HCT116 (cell line): ENCODE results near the gene NPL. TPM values are rescaled to one million over a fixed set of nuclear protein-coding genes. Genes with fewer than 3 reads are reported as not detected.

Source experiments
- ATAC-seq: fragments of 200-7000 bp; cut with Tn5 transposase; 2 replicates; pipeline ENCODE4 v1.9.1; 2020; ENCODE audit warnings: mild to moderate bottlenecking, moderate library complexity
- BruUV-seq: library from RNA; stranded (reverse); fragments of 400-500 nt; replicated peaks from 2 replicates; lab custom pipeline; 2021; lab: Mats Ljungman, UMichigan
- CTCF ChIA-PET: fragments of 300-600 bp; sonication (Branson Sonifier 250); formaldehyde crosslinking; loops from one replicate; lab custom pipeline; 2021; ENCODE audit warnings: antibody characterized with exemption; lab: Charles Lee
- POLR2A ChIA-PET: fragments of 300-600, 350-600 bp; sonication (Branson Sonifier 250); formaldehyde crosslinking; loops from one replicate; lab custom pipeline; 2021; ENCODE audit warnings: antibody characterized with exemption; lab: Charles Lee
- RAD21 ChIA-PET, 2 experiments: fragments of 300-600 bp; sonication (Branson Sonifier 250); formaldehyde crosslinking; loops; one replicate each; lab custom pipeline; 2023; ENCODE audit warnings: low total read pairs in 2 of 2; ENCODE audit not compliant: uncharacterized antibody in 2 of 2, unreplicated experiment in 2 of 2, low non-redundant PET in 1 of 2; lab: Charles Lee
- DNase-seq: peaks from one replicate; pipeline ENCODE4 v3.0.0-alpha.2; 2010; ENCODE audit warnings: low read depth, low spot score
- H2AFZ ChIP-seq: fragments of 200-600 bp; shearing (Covaris generic), sonication (generic); 2 replicates; pipeline ENCODE4 v1.6.1; 2017; ENCODE audit warnings: low read depth, mixed run types, mixed read lengths, antibody characterized with exemption, low read length; ENCODE audit not compliant: poor library complexity, severe bottlenecking
- H3K27ac ChIP-seq: 2 replicates; pipeline ENCODE4 v1.5.1; 2012; ENCODE audit warnings: low read depth, low read length
- H3K27me3 ChIP-seq: fragments of 200-600 bp; sonication (generic); 2 replicates; pipeline ENCODE4 v1.6.1; 2016; ENCODE audit warnings: mixed run types, low read length, mixed read lengths; ENCODE audit not compliant: insufficient read depth
- H3K36me3 ChIP-seq, 2 experiments: fragments of 200-500 bp in 1 of 2; fragments of 200-600 bp in 1 of 2; sonication (Bioruptor generic) in 1 of 2; sonication (generic) in 1 of 2; 2 replicates each; pipeline versions ENCODE4 v1.5.1 to v1.6.1; 2014 to 2016; ENCODE audit warnings: low read length in 2 of 2, inconsistent platforms in 1 of 2, mixed read lengths in 1 of 2, mixed run types in 1 of 2; ENCODE audit not compliant: insufficient read depth in 2 of 2, control insufficient read depth in 1 of 2
- H3K4me1 ChIP-seq, 2 experiments: fragments of 200-600 bp in 1 of 2; sonication (generic) in 1 of 2; 2 replicates each; pipeline versions ENCODE4 v1.5.1 to v1.6.1; 2012 to 2017; ENCODE audit warnings: low read length in 2 of 2, inconsistent platforms in 1 of 2, mild to moderate bottlenecking in 1 of 2, mixed read lengths in 1 of 2, mixed run types in 1 of 2, moderate library complexity in 1 of 2; ENCODE audit not compliant: insufficient read depth in 2 of 2, control insufficient read depth in 1 of 2
- H3K4me2 ChIP-seq: fragments of 200-600 bp; sonication (generic); 2 replicates; pipeline ENCODE4 v1.6.1; 2017; ENCODE audit warnings: mixed run types, low read length, mixed read lengths
- H3K4me3 ChIP-seq, 2 experiments: fragments of 200-600 bp in 1 of 2; sonication (generic) in 1 of 2; replicated peaks in 1 of 2; 2 replicates each; pipeline ENCODE4 v1.5.1; 2011 to 2016; ENCODE audit warnings: low read length in 2 of 2, control low read depth in 1 of 2, low read depth in 1 of 2, mild to moderate bottlenecking in 1 of 2, mixed read lengths in 1 of 2, mixed run types in 1 of 2
- H3K79me2 ChIP-seq: fragments of 200-600 bp; sonication (generic); 2 replicates; pipeline ENCODE4 v1.6.1; 2017; ENCODE audit warnings: mild to moderate bottlenecking, mixed run types, low read length, moderate library complexity, mixed read lengths; ENCODE audit not compliant: insufficient read depth
- H3K9ac ChIP-seq: fragments of 200-600 bp; sonication (generic); 2 replicates; pipeline ENCODE4 v1.6.1; 2016; ENCODE audit warnings: low read length, mixed read lengths
- H3K9me2 ChIP-seq: fragments of 200-600 bp; sonication (generic), shearing (Covaris generic); 2 replicates; pipeline ENCODE4 v1.6.1; 2017; ENCODE audit warnings: mixed run types, mild to moderate bottlenecking, moderate library complexity; ENCODE audit not compliant: insufficient read depth
- H3K9me3 ChIP-seq, 2 experiments: fragments of 200-500 bp in 1 of 2; fragments of 200-600 bp in 1 of 2; sonication (Bioruptor generic) in 1 of 2; sonication (generic) in 1 of 2; 2 replicates each; pipeline ENCODE4 v1.6.1; 2014 to 2017; ENCODE audit warnings: low read length in 2 of 2, mixed read lengths in 2 of 2, inconsistent platforms in 1 of 2, low read depth in 1 of 2, mild to moderate bottlenecking in 1 of 2, mixed run types in 1 of 2, moderate library complexity in 1 of 2; ENCODE audit not compliant: control insufficient read depth in 1 of 2, insufficient read depth in 1 of 2
- H4K20me1 ChIP-seq: fragments of 200-600 bp; sonication (generic), shearing (Covaris generic); 2 replicates; pipeline ENCODE4 v1.6.1; 2017; ENCODE audit warnings: mixed run types, mild to moderate bottlenecking, moderate library complexity; ENCODE audit not compliant: insufficient read depth
- CTCF ChIP-seq, 3 experiments: fragments of 200-600 bp in 1 of 3; sonication (generic) in 1 of 3; IDR thresholded peaks in 2 of 3; conservative IDR thresholded peaks in 1 of 3; 2 replicates each; pipeline ENCODE4 v1.5.1; 2012 to 2017; ENCODE audit warnings: low read depth in 2 of 3, low read length in 2 of 3, antibody characterized with exemption in 1 of 3, borderline replicate concordance in 1 of 3, control low read depth in 1 of 3, mild to moderate bottlenecking in 1 of 3, mixed read lengths in 1 of 3, mixed run types in 1 of 3, moderate library complexity in 1 of 3; ENCODE audit not compliant: insufficient read depth in 1 of 3
- POLR2AphosphoS5 ChIP-seq: IDR thresholded peaks from 2 replicates; pipeline ENCODE4 v1.6.1; 2011; ENCODE audit warnings: mild to moderate bottlenecking, low read depth, low read length, moderate library complexity
- RAD21 ChIP-seq: IDR thresholded peaks from 2 replicates; pipeline ENCODE4 v1.6.1; 2012; ENCODE audit warnings: low read depth, mild to moderate bottlenecking
- ZNF274 ChIP-seq: fragments of 200-500 bp; sonication (Bioruptor generic); IDR thresholded peaks from 2 replicates; pipeline ENCODE4 v1.6.1; 2014; ENCODE audit warnings: mild to moderate bottlenecking, low read depth, low read length, inconsistent platforms
- intact Hi-C: fragments of 100-400 bp; cut with micrococcal nuclease; formaldehyde crosslinking; loops from 2 replicates; pipeline ENCODE4 v1.10.0; 2022
- total RNA-seq: library from RNA; stranded (reverse); gene quantifications from one replicate; pipeline ENCODE4 v1.2.1, GENCODE V29; 2021; ENCODE audit not compliant: unreplicated experiment

Gene NPL
- total RNA-seq, 1 experiment from 2014 or later = 0.39 TPM

- no peak for TF ChIP-seq ZNF274
Observed at GRCh38 chr1:182783068-182783467, 6.5 kb upstream of the NPL start (continued).

- peak overlapping the region; percentile 64 for H2AFZ ChIP-seq
- no TSS peak for BruUV-seq
- ChIA-PET POLR2A (interaction anchor here (1.1 to 4.5 kb wide), 3 partner anchors 180 to 185 kb away, joined by 5 to 39 read pairs (median 6); partner anchors contain the start of gene RGS16), RAD21 (interaction anchor here (1.0 to 1.4 kb wide), 4 partner anchors 181 to 189 kb away, joined by 3 to 8 read pairs (median 4); no protein-coding TSS in a partner anchor), CTCF (interaction anchor here (0.6 to 9.0 kb wide), 12 partner anchors 12 to 730 kb away, joined by 3 to 412 read pairs (median 4); partner anchors contain the start of genes RGS16 and RNASEL)
- no peak overlapping the region for H3K9ac ChIP-seq
- intact Hi-C loops = loop anchor here (1.0 kb wide), 1 partner anchor 183 kb away; no protein-coding TSS in a partner anchor
- H3K4me3 ChIP-seq = no peak overlapping the region
- H3K9me2 ChIP-seq = no peaks in the 10 kb centered on the region
- no peaks in the 10 kb centered on the region for H3K9me3 ChIP-seq
- H3K27ac ChIP-seq = no peak overlapping the region
- H3K79me2 ChIP-seq = no peaks in the 10 kb centered on the region
- no peaks in the 10 kb centered on the region for H4K20me1 ChIP-seq
- TF ChIP-seq POLR2AphosphoS5 (no peak), RAD21 (peak; percentile 93), CTCF (IDR thresholded peaks at IDR 0.05 in 2 of 3, conservative IDR thresholded peaks at IDR 0.05 in 1 of 3; ENCODE audit: borderline replicate concordance in 1 of 3, insufficient read depth in 1 of 3, low read depth in 2 of 3, low read length in 2 of 3) (peak; percentile 65 to 91 (median 82))
- peak; percentile 37 for ATAC-seq
- no peaks in the 10 kb centered on the region for H3K36me3 ChIP-seq
- no peaks in the 10 kb centered on the region for H3K4me1 ChIP-seq
- H3K27me3 ChIP-seq = no peaks in the 10 kb centered on the region
- DNase-seq = peak; percentile 28
- H3K4me2 ChIP-seq = no peak overlapping the region
Observed at GRCh38 chr1:182784556-182785171, 4.9 kb upstream of the NPL start.
